Breast epithelium (tissue), 3 donors: ENCODE measurements around the gene SMIM33.
"Not testable (repeated sequence)": the region's sequence is repeated elsewhere in the genome, so short reads cannot be mapped to it uniquely, and the experiment has no call there.

Experiments used
- POLR2A ChIP-seq: fragments of 450-650 bp; IDR thresholded peaks from one replicate; pipeline ENCODE4 v1.6.1; 2016; ENCODE audit warnings: antibody characterized with exemption, mild to moderate bottlenecking, moderate library complexity
- POLR2AphosphoS5 ChIP-seq, 3 donors: sonication (generic); formaldehyde crosslinking; IDR thresholded peaks; one replicate each; pipeline ENCODE4 v1.6.1; 2017; ENCODE audit warnings: antibody characterized with exemption in 3 of 3
- TF ChIP-seq, protein P1 (sequence below), 3 donors: fragments of 450-650 bp; IDR thresholded peaks; one replicate each; pipeline ENCODE4 v1.5.1; 2016 to 2017; ENCODE audit warnings: antibody characterized with exemption in 3 of 3, mild to moderate bottlenecking in 3 of 3, moderate library complexity in 3 of 3

DNA sequence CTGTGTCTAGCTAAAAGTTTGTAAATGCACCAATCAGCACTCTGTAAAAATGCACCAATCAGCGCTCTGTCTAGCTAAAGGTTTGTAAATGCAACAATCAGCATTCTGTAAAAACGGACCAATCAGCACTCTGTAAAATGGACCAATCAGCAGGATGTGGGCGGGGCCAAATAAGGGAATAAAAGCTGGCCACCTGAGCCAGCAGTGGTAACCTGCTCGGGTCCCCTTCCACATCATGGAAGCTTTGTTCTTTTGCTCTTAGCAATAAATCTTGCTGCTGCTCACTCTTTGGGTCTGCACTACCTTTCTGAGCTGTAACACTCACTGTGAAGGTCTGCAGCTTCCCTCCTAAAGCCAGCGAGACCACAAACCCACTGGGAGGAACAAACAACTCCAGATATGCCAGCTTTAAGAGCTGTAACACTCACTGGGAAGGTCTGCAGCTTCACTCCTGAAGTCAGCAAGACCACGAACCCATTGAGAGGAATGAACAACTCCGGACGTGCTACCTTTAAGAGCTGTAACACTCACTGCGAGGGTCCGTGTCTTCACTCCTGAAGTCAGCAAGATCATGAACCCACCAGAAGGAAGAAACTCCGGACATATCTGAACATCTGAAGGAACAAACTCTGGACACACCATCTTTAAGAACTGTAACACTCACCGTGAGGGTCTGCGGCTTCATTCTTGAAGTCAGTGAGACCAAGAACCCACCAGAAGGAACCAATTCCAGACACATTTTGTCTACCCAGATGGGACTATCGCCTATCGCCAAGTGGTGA is 32.4 kb downstream of the SMIM33 start:
- TF ChIP-seq, protein P1, sequence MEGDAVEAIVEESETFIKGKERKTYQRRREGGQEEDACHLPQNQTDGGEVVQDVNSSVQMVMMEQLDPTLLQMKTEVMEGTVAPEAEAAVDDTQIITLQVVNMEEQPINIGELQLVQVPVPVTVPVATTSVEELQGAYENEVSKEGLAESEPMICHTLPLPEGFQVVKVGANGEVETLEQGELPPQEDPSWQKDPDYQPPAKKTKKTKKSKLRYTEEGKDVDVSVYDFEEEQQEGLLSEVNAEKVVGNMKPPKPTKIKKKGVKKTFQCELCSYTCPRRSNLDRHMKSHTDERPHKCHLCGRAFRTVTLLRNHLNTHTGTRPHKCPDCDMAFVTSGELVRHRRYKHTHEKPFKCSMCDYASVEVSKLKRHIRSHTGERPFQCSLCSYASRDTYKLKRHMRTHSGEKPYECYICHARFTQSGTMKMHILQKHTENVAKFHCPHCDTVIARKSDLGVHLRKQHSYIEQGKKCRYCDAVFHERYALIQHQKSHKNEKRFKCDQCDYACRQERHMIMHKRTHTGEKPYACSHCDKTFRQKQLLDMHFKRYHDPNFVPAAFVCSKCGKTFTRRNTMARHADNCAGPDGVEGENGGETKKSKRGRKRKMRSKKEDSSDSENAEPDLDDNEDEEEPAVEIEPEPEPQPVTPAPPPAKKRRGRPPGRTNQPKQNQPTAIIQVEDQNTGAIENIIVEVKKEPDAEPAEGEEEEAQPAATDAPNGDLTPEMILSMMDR (IDR thresholded peaks at IDR 0.05), result not testable (repeated sequence)
- TF ChIP-seq POLR2AphosphoS5 (IDR thresholded peaks at IDR 0.05); POLR2A: not testable (repeated sequence)
